Neural progenitor cell (in vitro differentiated cells): ENCODE results near the gene DSCAML1. TPM values are rescaled to one million over a fixed set of nuclear protein-coding genes. Genes with fewer than 3 reads are reported as not detected.

Source experiments
- DNase-seq: peaks from one replicate; pipeline ENCODE4 v3.0.0-alpha.2; 2016; ENCODE audit warnings: low spot score
- H2AFZ ChIP-seq: fragments of 200-600 bp; sonication (generic); replicated peaks from 2 replicates; pipeline ENCODE4 v1.6.1; 2016; ENCODE audit warnings: antibody characterized with exemption
- H3F3A ChIP-seq: fragments of 200-600 bp; sonication (generic); 2 replicates; pipeline ENCODE4 v1.6.1; 2016; ENCODE audit warnings: antibody characterized with exemption, low read depth
- H3K27ac ChIP-seq: fragments of 200-600 bp; sonication (generic); 2 replicates; pipeline ENCODE4 v1.5.1; 2016; ENCODE audit warnings: mild to moderate bottlenecking
- H3K27me3 ChIP-seq: fragments of 200-600 bp; sonication (generic); 2 replicates; pipeline ENCODE4 v1.6.1; 2016; ENCODE audit warnings: mild to moderate bottlenecking, moderate library complexity
- H3K36me3 ChIP-seq: fragments of 200-600 bp; sonication (generic); 2 replicates; pipeline ENCODE4 v1.5.1; 2016
- H3K4me1 ChIP-seq: fragments of 200-600 bp; sonication (generic); 2 replicates; pipeline ENCODE4 v1.6.1; 2016; ENCODE audit warnings: mixed run types
- H3K4me2 ChIP-seq: fragments of 200-600 bp; sonication (generic); 2 replicates; pipeline ENCODE4 v1.6.1; 2016
- H3K4me3 ChIP-seq: fragments of 200-600 bp; sonication (generic); 2 replicates; pipeline ENCODE4 v1.5.1; 2016
- H3K79me2 ChIP-seq: fragments of 200-600 bp; sonication (generic); 2 replicates; pipeline ENCODE4 v1.6.1; 2016; ENCODE audit warnings: low read depth
- H3K9ac ChIP-seq: fragments of 200-600 bp; sonication (generic); 2 replicates; pipeline ENCODE4 v1.6.1; 2016
- H3K9me3 ChIP-seq: fragments of 200-600 bp; sonication (generic); 2 replicates; pipeline ENCODE4 v1.5.1; 2016; ENCODE audit warnings: low read depth
- H4K20me1 ChIP-seq: fragments of 200-600 bp; sonication (generic); 2 replicates; pipeline ENCODE4 v1.6.1; 2016; ENCODE audit warnings: low read depth
- H3K27ac Mint-ChIP-seq: 3 replicates; pipeline ENCODE4 v1.8.0; 2021; ENCODE audit warnings: mixed read lengths
- H3K27me3 Mint-ChIP-seq: 2 replicates; pipeline ENCODE4 v1.8.0; 2022; ENCODE audit warnings: low read depth, mild to moderate bottlenecking, inconsistent platforms, moderate library complexity, mixed read lengths; ENCODE audit not compliant: insufficient read depth
- H3K36me3 Mint-ChIP-seq: 3 replicates; pipeline ENCODE4 v1.8.0; 2021; ENCODE audit warnings: mixed read lengths
- H3K4me1 Mint-ChIP-seq: 3 replicates; pipeline ENCODE4 v1.8.0; 2021; ENCODE audit warnings: mixed read lengths
- H3K4me3 Mint-ChIP-seq: 3 replicates; pipeline ENCODE4 v1.8.0; 2021; ENCODE audit warnings: mild to moderate bottlenecking, moderate library complexity, mixed read lengths
- H3K9me3 Mint-ChIP-seq: 3 replicates; pipeline ENCODE4 v1.8.0; 2020; ENCODE audit warnings: mixed read lengths
- CTCF ChIP-seq: fragments of 200-600 bp; sonication (generic); IDR thresholded peaks from 2 replicates; pipeline ENCODE4 v1.5.1; 2017; ENCODE audit warnings: antibody characterized with exemption, mild to moderate bottlenecking
- EZH2 ChIP-seq: fragments of 200-600 bp; sonication (generic); IDR thresholded peaks from 2 replicates; pipeline ENCODE4 v1.6.1; 2017; ENCODE audit warnings: antibody characterized with exemption, mild to moderate bottlenecking, moderate library complexity
- EZH2phosphoT487 ChIP-seq: fragments of 200-600 bp; sonication (generic); IDR thresholded peaks from 2 replicates; pipeline ENCODE4 v1.6.1; 2017; ENCODE audit warnings: antibody characterized with exemption
- total RNA-seq: library from RNA; depleted of rRNA; stranded (reverse); fragments of >200 nt; gene quantifications from 2 replicates; pipeline ENCODE4 v1.2.3, GENCODE V29; 2015; ENCODE audit warnings: low replicate concordance

Gene DSCAML1
- total RNA-seq, 1 donor from 2014 or later = 0.06 TPM

- H3K4me2 ChIP-seq = no peak overlapping the region
- H3K27ac Mint-ChIP-seq = no peak overlapping the region
- no peaks in the 10 kb centered on the region for H3F3A ChIP-seq
- no peaks in the 10 kb centered on the region for H3K36me3 ChIP-seq
- H3K9me3 Mint-ChIP-seq = peaks cover 22% of the 10 kb centered on the region
- peaks cover 9% of the 10 kb centered on the region for H3K27me3 Mint-ChIP-seq
- H3K79me2 ChIP-seq = no peaks in the 10 kb centered on the region
- H4K20me1 ChIP-seq = no peaks in the 10 kb centered on the region
- no peaks in the 10 kb centered on the region for H3K36me3 Mint-ChIP-seq
- no peak for DNase-seq
- TF ChIP-seq CTCF (no peak), EZH2phosphoT487 (no peak), EZH2 (no peak)
- H3K4me3 Mint-ChIP-seq = no peak overlapping the region
- H3K27me3 ChIP-seq = no peaks in the 10 kb centered on the region
- peaks cover 3% of the 10 kb centered on the region for H3K9me3 ChIP-seq
- H3K4me1 ChIP-seq = no peaks in the 10 kb centered on the region
- no peak overlapping the region for H3K4me3 ChIP-seq
- H3K27ac ChIP-seq = no peak overlapping the region
- no peak overlapping the region for H2AFZ ChIP-seq
- no peak overlapping the region for H3K9ac ChIP-seq
- peaks cover 2% of the 10 kb centered on the region for H3K4me1 Mint-ChIP-seq
These were observed 342.5 kb downstream of the DSCAML1 start for GRCh38 chr11:117454564-117454917.

- Histone ChIP-seq H2AFZ (no peak overlapping the region), H3K79me2 (no peaks in the 10 kb centered on the region), H3K9ac (no peak overlapping the region), H4K20me1 (no peaks in the 10 kb centered on the region), H3K4me3 (no peak overlapping the region), H3K9me3 (peaks cover 3% of the 10 kb centered on the region), H3K27ac (no peak overlapping the region), H3K4me1 (no peaks in the 10 kb centered on the region), H3K4me2 (no peak overlapping the region), H3K36me3 (no peaks in the 10 kb centered on the region), H3K27me3 (no peaks in the 10 kb centered on the region), H3F3A (no peaks in the 10 kb centered on the region)
- Mint-ChIP-seq H3K9me3 (peaks cover 22% of the 10 kb centered on the region), H3K27me3 (peaks cover 7% of the 10 kb centered on the region), H3K36me3 (no peaks in the 10 kb centered on the region), H3K4me1 (peaks cover 2% of the 10 kb centered on the region), H3K27ac (no peak overlapping the region), H3K4me3 (no peak overlapping the region)
- DNase-seq = no peak
- no peak for TF ChIP-seq EZH2
- TF ChIP-seq EZH2phosphoT487 = no peak
- no peak for TF ChIP-seq CTCF
These were observed 343.0 kb downstream of the DSCAML1 start for GRCh38 chr11:117453886-117454563.

- H3K27ac Mint-ChIP-seq = peak overlapping the region; percentile 18
These were observed 347.8 kb downstream of the DSCAML1 start for GRCh38 chr11:117449111-117449693.

More at GRCh38 chr11:117449111-117449693, 347.8 kb downstream of the DSCAML1 start:
- no peak overlapping the region for H3K4me2 ChIP-seq
- H3K4me3 ChIP-seq = no peak overlapping the region
- no peak for DNase-seq
- H3K4me3 Mint-ChIP-seq = no peak overlapping the region
- peaks cover 9% of the 10 kb centered on the region for H3K27me3 ChIP-seq
- no peak overlapping the region for H3K9ac ChIP-seq
- peaks cover 2% of the 10 kb centered on the region for H3F3A ChIP-seq
- H3K36me3 ChIP-seq = no peaks in the 10 kb centered on the region
- H3K4me1 Mint-ChIP-seq = peaks cover 16% of the 10 kb centered on the region
- H3K9me3 ChIP-seq = peaks cover 3% of the 10 kb centered on the region
- no peaks in the 10 kb centered on the region for H4K20me1 ChIP-seq
- no peaks in the 10 kb centered on the region for H3K79me2 ChIP-seq
- H3K4me1 ChIP-seq = no peaks in the 10 kb centered on the region
- H2AFZ ChIP-seq = no peak overlapping the region
- no peak overlapping the region for H3K27ac ChIP-seq
- no peak for TF ChIP-seq EZH2phosphoT487
- no peak for TF ChIP-seq EZH2
- TF ChIP-seq CTCF = no peak
- H3K36me3 Mint-ChIP-seq = no peaks in the 10 kb centered on the region
- peaks cover 11% of the 10 kb centered on the region for H3K9me3 Mint-ChIP-seq
- H3K27me3 Mint-ChIP-seq = peaks cover 17% of the 10 kb centered on the region
